Colonic mucosa (tissue), 4 donors: ENCODE measurements around the gene KATNA1. TPM values are rescaled to one million over a fixed set of nuclear protein-coding genes. Genes with fewer than 3 reads are reported as not detected.

ENCODE experiments used
- DNase-seq: peaks from one replicate; pipeline ENCODE4 v3.0.0-alpha.2; 2020
- H3K27ac ChIP-seq: fragments of 200-600 bp; one replicate; pipeline ENCODE4 v1.8.0; 2021
- H3K27me3 ChIP-seq: fragments of 200-600 bp; one replicate; pipeline ENCODE4 v1.8.0; 2021
- H3K36me3 ChIP-seq: fragments of 200-600 bp; one replicate; pipeline ENCODE4 v1.8.0; 2021
- H3K4me1 ChIP-seq: fragments of 200-600 bp; one replicate; pipeline ENCODE4 v1.8.0; 2021; ENCODE audit warnings: mild to moderate bottlenecking
- H3K4me3 ChIP-seq: fragments of 200-600 bp; one replicate; pipeline ENCODE4 v1.8.0; 2021
- H3K9ac ChIP-seq, 2 donors: one replicate each; pipeline ENCODE4 v1.7.0; 2013; ENCODE audit warnings: control low read depth in 2 of 2, low read depth in 2 of 2, low read length in 2 of 2
- H3K9me3 ChIP-seq: fragments of 200-600 bp; one replicate; pipeline ENCODE4 v1.8.0; 2021
- CTCF ChIP-seq: fragments of 200-600 bp; IDR thresholded peaks from one replicate; pipeline ENCODE4 v1.8.0; 2022; ENCODE audit warnings: antibody characterized with exemption, mild to moderate bottlenecking
- intact Hi-C: fragments of 100-400 bp; cut with DNase I; formaldehyde crosslinking; loops from one replicate; pipeline ENCODE4 v1.14.1; 2022
- total RNA-seq, 2 donors: library from RNA; stranded (reverse); fragmentation: NEBNext Ultra II Directional in 1 of 2; extraction: Animal tissue kit (Norgen Biotek cat#: 25700) in 1 of 2; gene quantifications; one replicate each; pipeline ENCODE4 v1.2.1, GENCODE V29; 2021
- donor health status: healthy.
- donor health status: DM: no; HTN: no; CAD: no.
- donor health status: DM: no; HTN: no; CAD: no.

Gene KATNA1
- total RNA-seq, 2 donors from 2014 or later: 11.8 to 14.3 TPM

DNA sequence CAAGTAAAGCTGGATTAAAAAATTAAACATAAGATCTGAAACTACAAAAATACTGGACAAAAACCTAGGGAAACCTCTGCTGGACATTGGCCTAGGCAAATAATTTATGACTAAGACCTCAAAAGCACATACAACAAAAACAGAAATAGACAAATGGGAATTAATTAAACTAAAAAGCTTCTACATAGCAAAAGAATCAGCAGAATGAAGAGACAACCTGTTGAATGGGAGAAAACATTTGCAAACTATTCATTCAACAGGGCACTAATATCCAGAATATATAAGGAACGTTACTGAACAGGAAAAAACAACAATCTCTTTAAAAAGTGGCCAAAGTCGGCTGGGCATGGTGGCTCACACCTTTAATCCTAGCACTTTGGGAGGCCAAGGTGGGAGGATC lies 89.1 kb downstream of the KATNA1 start:
- DNase-seq: no peak
- no peaks in the 10 kb centered on the region for H3K36me3 ChIP-seq
- no peaks in the 10 kb centered on the region for H3K4me1 ChIP-seq
- no peak overlapping the region for H3K27ac ChIP-seq
- no peak for TF ChIP-seq CTCF
- H3K4me3 ChIP-seq: no peak overlapping the region
- no peaks in the 10 kb centered on the region for H3K27me3 ChIP-seq
- H3K9ac ChIP-seq: no peak overlapping the region
- no peaks in the 10 kb centered on the region for H3K9me3 ChIP-seq
- intact Hi-C loops: no loop called here

DNA sequence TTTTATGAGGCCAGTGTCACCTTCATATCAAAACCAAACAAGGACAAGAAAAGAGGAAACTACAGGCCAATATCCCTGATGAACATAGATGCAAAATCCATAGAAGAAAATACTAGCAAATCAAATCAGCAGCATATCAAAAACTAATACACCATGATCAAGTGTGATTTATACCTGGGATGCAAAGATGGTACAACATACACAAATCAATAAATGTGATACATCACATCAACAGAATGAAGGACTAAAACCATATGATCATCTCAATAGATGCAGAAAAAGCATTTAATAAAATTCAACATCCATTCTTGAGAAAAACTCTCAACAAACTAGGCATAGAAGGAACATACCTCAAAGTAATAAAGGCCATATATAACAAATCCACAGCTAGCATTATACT lies 90.5 kb downstream of the KATNA1 start:
- Histone ChIP-seq H3K4me3 (no peak overlapping the region), H3K9ac (no peak overlapping the region), H3K36me3 (no peaks in the 10 kb centered on the region), H3K9me3 (no peaks in the 10 kb centered on the region), H3K27me3 (no peaks in the 10 kb centered on the region), H3K4me1 (no peaks in the 10 kb centered on the region), H3K27ac (no peak overlapping the region)
- intact Hi-C loops: no loop called here
- no peak for DNase-seq
- no peak for TF ChIP-seq CTCF

GRCh38 chr6:149551920-149552319 lies 96.6 kb downstream of the KATNA1 start:
- Histone ChIP-seq H3K36me3 (no peaks in the 10 kb centered on the region), H3K9me3 (no peaks in the 10 kb centered on the region), H3K4me3 (no peak overlapping the region), H3K4me1 (no peaks in the 10 kb centered on the region), H3K9ac (no peak overlapping the region), H3K27me3 (no peaks in the 10 kb centered on the region), H3K27ac (no peak overlapping the region)
- no peak for TF ChIP-seq CTCF
- intact Hi-C loops: no loop called here
- DNase-seq: no peak

DNA sequence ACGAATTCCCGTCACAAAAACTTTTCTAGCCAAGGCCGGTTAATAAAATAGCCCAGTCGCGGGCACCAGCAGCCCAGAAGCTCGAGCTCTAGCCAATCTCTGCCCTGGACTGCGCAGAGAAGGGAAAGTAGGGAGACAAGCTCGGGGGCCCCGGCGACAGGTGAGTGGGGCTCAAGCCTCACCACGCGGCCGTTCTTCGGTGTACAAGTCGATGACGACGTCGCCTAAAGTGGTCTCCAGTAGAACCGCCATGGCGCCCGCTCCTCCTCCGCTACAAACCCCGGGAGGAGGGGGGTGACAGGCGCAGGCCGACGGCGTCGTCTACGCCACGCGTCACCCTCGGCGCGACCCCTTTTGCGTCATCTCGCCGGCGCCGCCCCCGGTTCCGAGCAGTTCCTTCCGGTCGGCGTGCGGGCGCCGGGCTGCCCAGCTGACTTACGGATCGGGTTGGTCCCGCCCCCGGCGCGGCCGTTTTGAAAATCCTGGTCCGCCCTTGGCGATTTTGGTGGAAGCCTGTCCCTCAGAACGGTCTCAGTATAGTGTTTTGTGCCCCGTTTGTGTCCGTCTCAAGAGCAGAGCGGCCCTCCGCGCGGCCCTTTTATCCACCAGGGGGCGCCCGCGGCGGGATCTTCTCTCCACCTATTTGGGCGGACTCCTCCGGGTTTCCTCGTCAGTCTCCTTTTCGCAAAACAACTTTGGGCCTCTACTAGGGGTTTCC lies 102.6 kb downstream of the KATNA1 start, which contains the start of gene PPIL4:
TSS of gene PPIL4 (minus strand) at position 290 of the 718 bp plus-strand sequence. CDS start at position 252, 38 bp downstream.
- Histone ChIP-seq H3K27me3 (no peaks in the 10 kb centered on the region), H3K36me3 (peaks cover under 1% of the 10 kb centered on the region), H3K9ac (peak within 1 kb of the TSS; percentile 89 to 99), H3K4me3 (peak within 1 kb of the TSS; percentile 56), H3K4me1 (no peaks in the 10 kb centered on the region), H3K27ac (peak within 1 kb of the TSS; percentile 88), H3K9me3 (no peaks in the 10 kb centered on the region)
- peak; percentile 91 for TF ChIP-seq CTCF
- intact Hi-C loops: no loop called here
- peak; percentile 96 for DNase-seq

DNA sequence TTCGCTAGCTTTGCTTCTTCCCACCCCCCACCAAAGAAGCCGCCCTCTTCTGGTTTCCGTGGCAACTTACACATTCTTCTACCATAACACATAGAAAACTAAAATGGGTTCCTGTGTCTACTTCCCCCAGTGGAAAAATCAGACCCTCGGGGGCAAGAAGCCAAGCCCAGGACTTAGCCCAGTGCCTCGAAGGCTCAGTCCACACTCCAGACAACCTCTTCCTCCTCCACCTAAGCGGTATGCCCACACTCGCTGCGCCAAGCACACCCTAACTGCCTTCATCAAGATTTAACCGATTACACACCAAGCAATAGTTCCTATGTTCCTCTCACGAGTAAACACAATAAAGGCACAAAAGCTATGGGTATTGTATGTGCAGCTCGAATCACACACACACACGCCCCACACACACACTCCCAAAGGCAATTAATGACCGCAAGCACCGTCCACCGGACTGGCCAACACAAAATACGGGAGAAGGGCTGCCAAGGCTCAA lies 103.2 kb downstream of the KATNA1 start:
- no peak for TF ChIP-seq CTCF
- H3K27ac ChIP-seq: peak overlapping the region; percentile 88
- H3K36me3 ChIP-seq: peaks cover 6% of the 10 kb centered on the region
- H3K9ac ChIP-seq: peak overlapping the region; percentile 89 to 99
- no peaks in the 10 kb centered on the region for H3K4me1 ChIP-seq
- intact Hi-C loops: no loop called here
- no peaks in the 10 kb centered on the region for H3K27me3 ChIP-seq
- DNase-seq: peak; percentile 55
- no peaks in the 10 kb centered on the region for H3K9me3 ChIP-seq
- peak overlapping the region; percentile 56 for H3K4me3 ChIP-seq

Other genes starting within 250 kb of the KATNA1 start
- gene SUMO4, start 248.5 kb downstream of the KATNA1 start, total RNA-seq: 1 to 10 TPM; 1.4 to 1.5 TPM
- 1 to 10 TPM; 4.3 to 4.9 TPM for gene ZC3H12D, start 163.7 kb downstream of the KATNA1 start, total RNA-seq
- gene PPIL4, start 102.7 kb downstream of the KATNA1 start, total RNA-seq: 10 to 100 TPM; 16.0 to 26.8 TPM
- gene GINM1, start 82.3 kb downstream of the KATNA1 start, total RNA-seq: 10 to 100 TPM; 22.9 to 42.8 TPM
- 10 to 100 TPM; 17.2 to 26.5 TPM for gene LATS1, start 69.4 kb upstream of the KATNA1 start, total RNA-seq
- 10 to 100 TPM; 25.0 to 43.5 TPM for gene NUP43, start 97.8 kb upstream of the KATNA1 start, total RNA-seq
- 10 to 100 TPM; 65.5 to 74.0 TPM for gene PCMT1, start 101.0 kb upstream of the KATNA1 start, total RNA-seq
- 10 to 100 TPM; 24.8 to 39.4 TPM for gene LRP11, start 215.6 kb upstream of the KATNA1 start, total RNA-seq
- gene RAET1E, start 249.4 kb upstream of the KATNA1 start, total RNA-seq: under 1 TPM in 1 of 2 donors, not detected in 1; 0.21 TPM